Endodermal cell (in vitro differentiated cells): ENCODE data around the gene MLH3. TPM values are rescaled to one million over a fixed set of nuclear protein-coding genes. Genes with fewer than 3 reads are reported as not detected.

Experiments used
- DNase-seq: peaks from one replicate; pipeline ENCODE4 v3.0.0-alpha.2; 2017
- H3K27ac ChIP-seq: 2 replicates; pipeline ENCODE4 v1.5.1; 2013; ENCODE audit warnings: mild to moderate bottlenecking, low read depth, low read length, moderate library complexity
- H3K27me3 ChIP-seq: 2 replicates; pipeline ENCODE4 v1.6.1; 2013; ENCODE audit warnings: mild to moderate bottlenecking, low read length, moderate library complexity; ENCODE audit not compliant: insufficient read depth, control insufficient read depth, poor library complexity, severe bottlenecking
- H3K36me3 ChIP-seq: 2 replicates; pipeline ENCODE4 v1.7.0; 2013; ENCODE audit warnings: mild to moderate bottlenecking, low read length, moderate library complexity; ENCODE audit not compliant: control insufficient read depth, insufficient read depth
- H3K4me1 ChIP-seq: one replicate; pipeline ENCODE4 v1.7.0; 2013; ENCODE audit warnings: low read length; ENCODE audit not compliant: control insufficient read depth, insufficient read depth
- H3K4me3 ChIP-seq: 2 replicates; pipeline ENCODE4 v1.5.1; 2013; ENCODE audit warnings: mild to moderate bottlenecking, low read length, moderate library complexity
- H3K9ac ChIP-seq: 2 replicates; pipeline ENCODE4 v1.6.1; 2013; ENCODE audit warnings: mild to moderate bottlenecking, low read length, moderate library complexity; ENCODE audit not compliant: poor library complexity, severe bottlenecking; ENCODE audit errors: extremely low read depth
- H3K9me3 ChIP-seq: 2 replicates; pipeline ENCODE4 v1.6.1; 2013; ENCODE audit warnings: mild to moderate bottlenecking, low read length, moderate library complexity; ENCODE audit not compliant: control insufficient read depth
- H3K27ac Mint-ChIP-seq: 2 replicates; pipeline ENCODE4 v1.8.0; 2020; ENCODE audit warnings: mixed read lengths
- H3K27me3 Mint-ChIP-seq: 2 replicates; pipeline ENCODE4 v1.8.0; 2021; ENCODE audit warnings: mild to moderate bottlenecking, mixed read lengths; ENCODE audit not compliant: insufficient read depth
- H3K36me3 Mint-ChIP-seq: 2 replicates; pipeline ENCODE4 v1.8.0; 2020; ENCODE audit warnings: low read depth, mixed read lengths
- H3K4me1 Mint-ChIP-seq: 2 replicates; pipeline ENCODE4 v1.8.0; 2020; ENCODE audit warnings: mixed read lengths
- H3K4me3 Mint-ChIP-seq: 2 replicates; pipeline ENCODE4 v1.8.0; 2020; ENCODE audit warnings: mild to moderate bottlenecking, moderate library complexity, mixed read lengths
- H3K9me3 Mint-ChIP-seq: 2 replicates; pipeline ENCODE4 v1.8.0; 2020; ENCODE audit warnings: mild to moderate bottlenecking, mixed read lengths
- WGBS, 2 experiments: methylation state at CpG; one replicate each; pipeline versions ENCODE4 v1.1.5 to v1.1.7; 2013; ENCODE audit warnings: missing lambda C conversion rate in 2 of 2, mixed read lengths in 1 of 2; ENCODE audit not compliant: insufficient coverage in 1 of 2, insufficient read length in 1 of 2; 5-methylcytosine and 5-hydroxymethylcytosine counted together
- total RNA-seq, 2 donors: library from RNA; stranded (reverse); fragmentation: NEBNext Ultra II Directional in 1 of 2; extraction: Animal tissue kit (Norgen Biotek cat#: 25700) in 1 of 2; gene quantifications; 2 replicates in 1 of 2; 3 replicates in 1 of 2; pipeline ENCODE4 v1.2.1, GENCODE V29; 2021
- TF ChIP-seq, protein P1 (sequence below): fragments of 200-600 bp; sonication (generic); conservative IDR thresholded peaks from 2 replicates; pipeline ENCODE4 v1.5.0; 2021; ENCODE audit warnings: antibody characterized with exemption, mild to moderate bottlenecking

The MLH3 gene
- total RNA-seq, 2 donors from 2014 or later: 18.7 to 34.6 TPM

DNA sequence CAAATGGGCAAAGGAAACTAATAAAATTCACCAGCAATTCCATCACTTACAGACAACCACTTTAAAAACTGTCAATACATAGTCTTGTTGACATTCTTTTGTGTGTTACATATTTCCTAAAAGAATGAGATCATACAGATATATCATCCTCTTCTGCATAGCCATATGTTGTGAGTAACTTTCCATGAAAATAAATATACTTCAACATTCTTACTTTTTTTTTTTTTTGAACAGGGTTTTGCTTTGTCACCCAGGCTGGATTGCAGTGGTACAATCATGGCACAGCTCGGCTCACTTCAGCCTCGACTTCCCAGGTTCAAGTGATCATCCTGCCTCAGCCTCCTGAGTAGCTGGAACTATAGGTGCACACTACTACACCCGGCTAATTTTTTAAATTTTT lies 39.1 kb upstream of the MLH3 start:
- H3K36me3 ChIP-seq: peaks cover 63% of the 10 kb centered on the region

DNA sequence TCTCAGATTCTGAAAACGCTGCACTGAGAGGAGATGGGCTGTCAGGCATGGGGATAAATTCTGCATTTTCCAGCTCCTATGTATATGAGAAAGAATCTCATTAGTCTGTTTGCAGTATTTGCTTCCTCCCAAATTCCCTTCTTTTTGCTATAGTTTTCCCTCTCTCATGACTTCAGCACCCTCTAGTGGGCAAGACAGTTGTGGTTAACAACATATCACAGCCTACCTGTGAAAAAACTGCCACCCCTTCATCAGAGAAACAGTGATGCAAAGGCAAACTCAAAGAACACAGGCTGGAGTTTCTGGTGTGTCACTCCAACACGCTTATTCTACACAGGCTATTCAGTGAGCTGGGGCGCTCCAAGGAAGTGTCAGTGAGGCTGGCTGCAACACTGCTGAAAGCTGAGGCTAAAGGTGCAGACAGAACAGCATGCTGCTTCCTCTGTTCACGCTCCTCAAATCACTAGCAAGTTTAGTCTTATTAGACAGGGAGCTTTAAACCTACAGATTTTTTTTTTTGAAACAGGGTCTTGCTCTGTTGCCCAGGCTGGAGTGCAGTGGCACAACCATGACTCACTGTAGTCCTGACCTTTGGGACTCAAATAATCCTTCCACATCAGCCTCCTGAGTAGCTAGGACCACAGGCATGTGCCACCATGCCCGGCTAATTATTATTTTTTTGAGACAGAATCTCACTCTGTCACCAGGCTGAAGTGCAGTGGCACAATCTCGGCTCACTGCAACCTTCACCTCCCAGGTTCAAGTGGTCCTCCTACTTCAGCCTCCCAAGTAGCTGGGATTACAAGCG lies 37.5 kb upstream of the MLH3 start:
- no peaks in the 10 kb centered on the region for H3K9me3 Mint-ChIP-seq
- peaks cover 62% of the 10 kb centered on the region for H3K36me3 Mint-ChIP-seq
- 71 to 76% methylated on average over 5 to 7 of the region's 7 CpGs for whole genome bisulfite sequencing, 2 experiments
- H3K27me3 Mint-ChIP-seq: no peaks in the 10 kb centered on the region
- Histone ChIP-seq H3K4me3 (no peak overlapping the region), H3K9me3 (no peaks in the 10 kb centered on the region), H3K27ac (no peak overlapping the region), H3K9ac (no peak overlapping the region), H3K27me3 (no peaks in the 10 kb centered on the region), H3K4me1 (peaks cover 4% of the 10 kb centered on the region), H3K36me3 (peaks cover 63% of the 10 kb centered on the region)
- H3K4me1 Mint-ChIP-seq: peaks cover 8% of the 10 kb centered on the region
- DNase-seq: peak; percentile 83
- TF ChIP-seq, protein P1, sequence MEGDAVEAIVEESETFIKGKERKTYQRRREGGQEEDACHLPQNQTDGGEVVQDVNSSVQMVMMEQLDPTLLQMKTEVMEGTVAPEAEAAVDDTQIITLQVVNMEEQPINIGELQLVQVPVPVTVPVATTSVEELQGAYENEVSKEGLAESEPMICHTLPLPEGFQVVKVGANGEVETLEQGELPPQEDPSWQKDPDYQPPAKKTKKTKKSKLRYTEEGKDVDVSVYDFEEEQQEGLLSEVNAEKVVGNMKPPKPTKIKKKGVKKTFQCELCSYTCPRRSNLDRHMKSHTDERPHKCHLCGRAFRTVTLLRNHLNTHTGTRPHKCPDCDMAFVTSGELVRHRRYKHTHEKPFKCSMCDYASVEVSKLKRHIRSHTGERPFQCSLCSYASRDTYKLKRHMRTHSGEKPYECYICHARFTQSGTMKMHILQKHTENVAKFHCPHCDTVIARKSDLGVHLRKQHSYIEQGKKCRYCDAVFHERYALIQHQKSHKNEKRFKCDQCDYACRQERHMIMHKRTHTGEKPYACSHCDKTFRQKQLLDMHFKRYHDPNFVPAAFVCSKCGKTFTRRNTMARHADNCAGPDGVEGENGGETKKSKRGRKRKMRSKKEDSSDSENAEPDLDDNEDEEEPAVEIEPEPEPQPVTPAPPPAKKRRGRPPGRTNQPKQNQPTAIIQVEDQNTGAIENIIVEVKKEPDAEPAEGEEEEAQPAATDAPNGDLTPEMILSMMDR: peak; percentile 90
- no peak overlapping the region for H3K27ac Mint-ChIP-seq
- H3K4me3 Mint-ChIP-seq: no peak overlapping the region

More for the DNA sequence above, 39.1 kb upstream of the MLH3 start:
- H3K9ac ChIP-seq: no peak overlapping the region
- no peaks in the 10 kb centered on the region for H3K27me3 ChIP-seq
- Mint-ChIP-seq H3K4me1 (peaks cover 8% of the 10 kb centered on the region), H3K27ac (no peak overlapping the region), H3K27me3 (no peaks in the 10 kb centered on the region), H3K36me3 (peaks cover 62% of the 10 kb centered on the region), H3K9me3 (no peaks in the 10 kb centered on the region), H3K4me3 (no peak overlapping the region)
- H3K27ac ChIP-seq: no peak overlapping the region
- TF ChIP-seq, protein P1: no peak
- no peak for DNase-seq
- WGBS, 2 experiments: 81 to 94% methylated on average over 3 of the region's 3 CpGs
- H3K9me3 ChIP-seq: no peaks in the 10 kb centered on the region
- peaks cover 4% of the 10 kb centered on the region for H3K4me1 ChIP-seq
- H3K4me3 ChIP-seq: no peak overlapping the region

DNA sequence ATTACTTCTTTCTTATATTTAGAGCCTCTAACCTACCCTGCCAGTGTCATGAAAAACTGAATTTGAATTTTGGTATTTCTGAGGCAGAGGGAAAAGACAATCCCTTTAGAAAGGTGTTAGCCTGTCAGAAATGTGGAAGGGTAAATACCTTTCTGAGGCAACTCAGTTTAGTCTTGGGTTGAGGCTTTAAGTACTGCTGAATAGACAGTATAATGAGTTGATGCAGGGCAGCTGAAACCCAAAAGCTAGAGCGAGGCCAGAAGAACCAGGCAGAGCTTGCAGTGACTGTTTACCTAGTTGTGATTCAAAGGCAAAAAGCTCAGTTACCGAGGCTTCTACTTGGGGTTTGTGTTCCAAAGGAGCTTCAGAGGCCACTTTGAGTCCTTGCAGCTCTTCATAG lies 36.9 kb upstream of the MLH3 start:
- 93 to 95% methylated on average over 2 of the region's 2 CpGs for WGBS, 2 experiments
- H3K4me3 Mint-ChIP-seq: no peak overlapping the region

More for the DNA sequence above, 36.9 kb upstream of the MLH3 start:
- no peaks in the 10 kb centered on the region for H3K27me3 ChIP-seq
- Mint-ChIP-seq H3K27ac (no peak overlapping the region), H3K4me1 (peaks cover 8% of the 10 kb centered on the region), H3K9me3 (no peaks in the 10 kb centered on the region), H3K36me3 (peaks cover 61% of the 10 kb centered on the region), H3K27me3 (no peaks in the 10 kb centered on the region)
- H3K9me3 ChIP-seq: no peaks in the 10 kb centered on the region
- H3K36me3 ChIP-seq: peaks cover 60% of the 10 kb centered on the region
- H3K4me3 ChIP-seq: no peak overlapping the region
- H3K4me1 ChIP-seq: peaks cover 4% of the 10 kb centered on the region
- DNase-seq: no peak
- no peak overlapping the region for H3K27ac ChIP-seq
- H3K9ac ChIP-seq: no peak overlapping the region
- TF ChIP-seq, protein P1: no peak
